Keratinocyte (primary cell): ENCODE measurements around the gene OPN4. TPM values are rescaled to one million over a fixed set of nuclear protein-coding genes. Genes with fewer than 3 reads are reported as not detected.
"Not testable (repeated sequence)": the region's sequence is repeated elsewhere in the genome, so short reads cannot be mapped to it uniquely, and the experiment has no call there.

Experiments
- DNase-seq: peaks from one replicate; pipeline ENCODE4 v3.0.0-alpha.2; 2011; ENCODE audit warnings: low read depth, missing footprints, low spot score
- FAIRE-seq: peaks from 2 replicates; lab custom pipeline; 2011; peaks lifted over from hg19 to GRCh38; lab: Jason Lieb, UNC
- H2AFZ ChIP-seq: 2 replicates; pipeline ENCODE4 v1.6.0; 2012; ENCODE audit warnings: low read length, control low read depth, inconsistent platforms; ENCODE audit not compliant: control insufficient read depth
- H3K27ac ChIP-seq: 2 replicates; pipeline ENCODE4 v1.5.1; 2011; ENCODE audit warnings: low read length; ENCODE audit not compliant: control insufficient read depth, insufficient read depth
- H3K27me3 ChIP-seq: 3 replicates; pipeline ENCODE4 v1.6.0; 2011; ENCODE audit warnings: low read length; ENCODE audit not compliant: control insufficient read depth, insufficient read depth; ENCODE audit errors: extremely low read depth
- H3K36me3 ChIP-seq, 2 experiments: 2 replicates in 1 of 2; 3 replicates in 1 of 2; pipeline ENCODE4 v1.5.1; 2011; ENCODE audit warnings: low read length in 2 of 2, mild to moderate bottlenecking in 1 of 2; ENCODE audit not compliant: control insufficient read depth in 2 of 2, insufficient read depth in 2 of 2; ENCODE audit errors: extremely low read depth in 1 of 2
- H3K4me1 ChIP-seq: 3 replicates; pipeline ENCODE4 v1.5.1; 2011; ENCODE audit warnings: low read length; ENCODE audit not compliant: control insufficient read depth, insufficient read depth; ENCODE audit errors: extremely low read depth
- H3K4me2 ChIP-seq: 3 replicates; pipeline ENCODE4 v1.6.0; 2011; ENCODE audit warnings: low read depth, low read length; ENCODE audit not compliant: control insufficient read depth, insufficient read depth; ENCODE audit errors: extremely low read depth
- H3K4me3 ChIP-seq, 3 experiments: fragments of 200-600 bp in 1 of 3; sonication (generic) in 1 of 3; 2 replicates in 2 of 3; 3 replicates in 1 of 3; pipeline ENCODE4 v1.5.1; 2011 to 2016; ENCODE audit warnings: low read length in 3 of 3, mild to moderate bottlenecking in 3 of 3, control low read depth in 2 of 3, inconsistent platforms in 1 of 3, low read depth in 1 of 3, mixed read lengths in 1 of 3, mixed run types in 1 of 3, moderate library complexity in 1 of 3; ENCODE audit not compliant: control insufficient read depth in 2 of 3, insufficient read depth in 2 of 3; ENCODE audit errors: extremely low read depth in 1 of 3
- H3K79me2 ChIP-seq: 2 replicates; pipeline ENCODE4 v1.6.0; 2012; ENCODE audit warnings: low read length; ENCODE audit not compliant: control insufficient read depth, insufficient read depth
- H3K9ac ChIP-seq: 3 replicates; pipeline ENCODE4 v1.6.0; 2011; ENCODE audit warnings: low read length; ENCODE audit not compliant: control insufficient read depth, insufficient read depth; ENCODE audit errors: extremely low read depth
- H3K9me1 ChIP-seq: 3 replicates; pipeline ENCODE4 v1.6.0; 2011; ENCODE audit warnings: low read length; ENCODE audit not compliant: control insufficient read depth, insufficient read depth; ENCODE audit errors: extremely low read depth
- H3K9me3 ChIP-seq: 2 replicates; pipeline ENCODE4 v1.5.1; 2012; ENCODE audit warnings: low read depth, low read length; ENCODE audit not compliant: control insufficient read depth
- H4K20me1 ChIP-seq: 3 replicates; pipeline ENCODE4 v1.6.0; 2011; ENCODE audit warnings: low read length; ENCODE audit not compliant: control insufficient read depth, insufficient read depth; ENCODE audit errors: extremely low read depth
- CTCF ChIP-seq, 3 experiments: IDR thresholded peaks in 1 of 3; conservative IDR thresholded peaks in 1 of 3; optimal IDR thresholded peaks in 1 of 3; 2 replicates in 2 of 3; 3 replicates in 1 of 3; pipeline versions ENCODE3 to v1.5.1; 2011; ENCODE audit warnings: low read length in 3 of 3, mild to moderate bottlenecking in 3 of 3, moderate library complexity in 2 of 3, control low read depth in 1 of 3, inconsistent platforms in 1 of 3; ENCODE audit not compliant: insufficient read depth in 2 of 3; ENCODE audit errors: extremely low read depth in 1 of 3
- EZH2 ChIP-seq: IDR thresholded peaks from one replicate; pipeline ENCODE4 v1.6.1; 2012; ENCODE audit warnings: inconsistent platforms, mild to moderate bottlenecking, low read length, moderate library complexity
- dilution Hi-C: fragments of 300-500 bp; cut with MboI; formaldehyde crosslinking; loops from one replicate; pipeline ENCODE4 v1.7.0; 2020; ENCODE audit warnings: low sequenced_read_pairs; ENCODE audit not compliant: extremely low pct_ligation_motif_present
- polyA plus RNA-seq, 5 experiments: library from polyadenylated mRNA; depleted of rRNA in 3 of 5; stranded (reverse) in 3 of 5; stranded (forward) in 1 of 5; unstranded in 1 of 5; fragments of >200 nt; gene quantifications; 1 replicate in 1 of 5; 2 replicates in 3 of 5; 3 replicates in 1 of 5; pipeline versions ENCODE4 v1.2.1 to v1.2.3, GENCODE V29; 2011 to 2012; ENCODE audit warnings: missing spikeins in 2 of 5, low read depth in 1 of 5, low replicate concordance in 1 of 5

The OPN4 gene
- polyA plus RNA-seq, 1 donor (not counting 4 experiments of a cell fraction or from before 2014, with no cell fraction given) = not detected

- no peak overlapping the region for H2AFZ ChIP-seq
- dilution Hi-C loops = no loop called here
- TF ChIP-seq CTCF (optimal IDR thresholded peaks at IDR 0.05 in 1 of 3, IDR thresholded peaks at IDR 0.05 in 1 of 3, conservative IDR thresholded peaks at IDR 0.05 in 1 of 3; ENCODE audit: extremely low read depth in 1 of 3, insufficient read depth in 2 of 3, low read length in 3 of 3) (no peak), EZH2 (no peak)
Measured at GRCh38 chr10:86614853-86615252, 39.5 kb upstream of the OPN4 start.

GRCh38 chr10:86617278-86617677 lies 37.1 kb upstream of the OPN4 start:
- dilution Hi-C loops, H2AFZ ChIP-seq, FAIRE-seq: not testable (repeated sequence)

More at GRCh38 chr10:86614853-86615252, 39.5 kb upstream of the OPN4 start:
- H3K79me2 ChIP-seq = no peaks in the 10 kb centered on the region
- no peak overlapping the region for H3K4me3 ChIP-seq
- FAIRE-seq (no peak), DNase-seq (no peak)
- no peaks in the 10 kb centered on the region for H4K20me1 ChIP-seq
- peaks cover 4% of the 10 kb centered on the region for H3K4me1 ChIP-seq
- H3K9ac ChIP-seq = no peak overlapping the region
- no peaks in the 10 kb centered on the region for H3K9me3 ChIP-seq
- no peaks in the 10 kb centered on the region for H3K9me1 ChIP-seq
- no peaks in the 10 kb centered on the region for H3K36me3 ChIP-seq
- H3K4me2 ChIP-seq = no peak overlapping the region
- H3K27me3 ChIP-seq = no peaks in the 10 kb centered on the region
- H3K27ac ChIP-seq = no peak overlapping the region

GRCh38 chr10:86628311-86628710 lies 26.0 kb upstream of the OPN4 start:
- Histone ChIP-seq H3K27me3 (no peaks in the 10 kb centered on the region), H3K4me1 (peaks cover 10% of the 10 kb centered on the region), H3K9me1 (no peaks in the 10 kb centered on the region), H3K9ac (no peak overlapping the region), H3K9me3 (no peaks in the 10 kb centered on the region), H4K20me1 (no peaks in the 10 kb centered on the region), H3K4me3 (no peak overlapping the region), H2AFZ (no peak overlapping the region), H3K79me2 (no peaks in the 10 kb centered on the region), H3K36me3 (no peaks in the 10 kb centered on the region), H3K4me2 (no peak overlapping the region), H3K27ac (no peak overlapping the region)
- FAIRE-seq (no peak), DNase-seq (no peak)
- dilution Hi-C loops = no loop called here
- TF ChIP-seq CTCF (optimal IDR thresholded peaks at IDR 0.05 in 1 of 3, IDR thresholded peaks at IDR 0.05 in 1 of 3, conservative IDR thresholded peaks at IDR 0.05 in 1 of 3; ENCODE audit: extremely low read depth in 1 of 3, insufficient read depth in 2 of 3, low read length in 3 of 3) = no peak
- no peak for TF ChIP-seq EZH2

More at GRCh38 chr10:86617278-86617677, 37.1 kb upstream of the OPN4 start:
- not testable (repeated sequence) for H3K9ac ChIP-seq, DNase-seq, H3K27ac ChIP-seq, H3K79me2 ChIP-seq, H3K27me3 ChIP-seq, H4K20me1 ChIP-seq, H3K4me3 ChIP-seq, H3K9me1 ChIP-seq, H3K4me2 ChIP-seq, H3K36me3 ChIP-seq, H3K9me3 ChIP-seq, H3K4me1 ChIP-seq
